Embryonic facial prominence (tissue), 1 donor: Measurements from ENCODE around the gene SEPTIN2.
"Not testable (repeated sequence)": the region's sequence is repeated elsewhere in the genome, so short reads cannot be mapped to it uniquely, and the experiment has no call there.

ENCODE experiments used
- DNase-seq: peaks from one replicate; pipeline ENCODE4 v3.0.0-alpha.2; 2016; ENCODE audit errors: extremely low spot score

The SEPTIN2 gene

GRCh38 chr2:241313543-241314095 lies 2.1 kb upstream of the SEPTIN2 start:
- DNase-seq = no peak

DNA sequence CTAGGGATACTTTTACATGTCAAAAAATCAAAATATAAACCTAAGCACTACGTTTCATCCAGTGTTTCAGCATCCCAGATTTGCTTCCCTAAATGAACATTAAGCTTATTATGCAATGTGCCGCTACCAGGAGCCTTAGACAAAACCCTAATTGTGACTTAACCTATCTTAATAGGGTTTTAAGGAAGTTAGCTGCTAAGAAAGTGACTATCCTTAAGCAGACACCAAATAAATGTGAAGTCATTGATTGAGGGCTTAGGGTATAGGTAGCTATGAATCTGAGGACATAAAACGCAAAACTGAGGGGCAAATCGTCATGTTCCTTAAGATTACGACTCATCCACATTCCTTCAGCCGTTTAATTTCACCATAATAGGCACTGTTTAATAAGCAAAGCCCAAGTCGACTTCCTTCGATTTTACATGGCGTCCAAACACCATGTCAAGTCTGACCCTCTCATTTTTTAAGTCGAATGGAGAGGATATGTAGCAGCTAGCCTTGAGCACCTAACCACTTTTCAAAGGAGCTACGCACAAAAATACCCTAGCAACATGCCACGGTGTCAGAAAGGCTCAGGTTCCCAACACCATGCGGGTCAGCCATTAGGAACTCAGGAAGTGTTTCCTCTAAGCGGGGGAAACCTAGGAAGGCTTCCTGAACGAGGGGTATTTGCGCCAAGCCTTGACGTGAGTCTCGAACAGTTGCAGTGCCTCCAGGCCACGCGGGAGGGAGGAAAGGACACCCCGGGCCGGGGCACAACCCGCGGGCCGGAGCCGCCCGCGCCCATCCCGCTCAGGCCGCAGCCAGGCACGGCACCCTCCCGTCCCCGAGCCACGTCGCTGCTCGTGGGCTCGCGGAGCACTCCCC lies 1.3 kb upstream of the SEPTIN2 start:
- no peak for DNase-seq

GRCh38 chr2:241315093-241315878 lies 439 bp upstream of the SEPTIN2 start, which contains the start of gene HDLBP:
HDLBP (minus strand) TSS chr2:241315672; CDS start chr2:241266869, 48,803 bp downstream.
- DNase-seq = peak; percentile 99

DNA sequence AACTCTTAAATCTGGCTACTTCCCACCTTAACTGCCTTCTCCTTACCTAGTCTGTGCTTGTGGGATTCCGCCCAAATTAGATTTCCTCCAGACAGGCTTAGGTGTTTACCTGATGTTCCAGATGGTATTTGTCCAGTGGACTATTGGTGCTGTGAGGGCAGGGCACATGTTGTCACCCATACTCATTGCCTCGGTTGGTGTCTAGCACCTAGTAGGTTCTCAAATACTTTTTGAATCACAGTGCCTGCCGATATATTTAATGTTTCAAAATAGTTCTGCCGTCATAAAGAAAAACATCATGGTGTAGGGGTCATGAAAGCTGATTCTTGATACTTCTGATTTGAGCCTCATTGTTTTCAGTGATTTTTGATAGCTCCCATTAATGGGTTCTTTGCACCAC lies 1.1 kb downstream of the SEPTIN2 start:
- DNase-seq = no peak

GRCh38 chr2:241317391-241317790 lies 1.7 kb downstream of the SEPTIN2 start:
- no peak for DNase-seq

DNA sequence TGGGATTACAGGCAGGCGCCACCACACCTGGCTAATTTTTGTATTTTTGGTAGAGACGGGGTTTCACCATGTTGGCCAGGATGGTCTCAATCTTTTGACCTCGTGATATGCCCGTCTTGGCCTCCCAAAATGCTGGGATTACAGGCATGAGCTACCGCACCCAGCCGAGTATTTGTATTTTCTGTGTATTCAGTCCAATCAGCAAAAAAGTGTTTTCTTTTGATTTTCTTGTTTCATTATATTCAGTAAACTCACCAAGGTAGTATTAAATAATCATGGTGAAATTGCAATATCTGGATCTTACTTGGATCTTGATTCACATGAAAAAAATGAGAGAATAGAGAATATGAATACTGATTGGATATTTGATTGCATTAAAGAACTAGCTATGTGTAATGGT lies 3.1 kb downstream of the SEPTIN2 start:
- not testable (repeated sequence) for DNase-seq

DNA sequence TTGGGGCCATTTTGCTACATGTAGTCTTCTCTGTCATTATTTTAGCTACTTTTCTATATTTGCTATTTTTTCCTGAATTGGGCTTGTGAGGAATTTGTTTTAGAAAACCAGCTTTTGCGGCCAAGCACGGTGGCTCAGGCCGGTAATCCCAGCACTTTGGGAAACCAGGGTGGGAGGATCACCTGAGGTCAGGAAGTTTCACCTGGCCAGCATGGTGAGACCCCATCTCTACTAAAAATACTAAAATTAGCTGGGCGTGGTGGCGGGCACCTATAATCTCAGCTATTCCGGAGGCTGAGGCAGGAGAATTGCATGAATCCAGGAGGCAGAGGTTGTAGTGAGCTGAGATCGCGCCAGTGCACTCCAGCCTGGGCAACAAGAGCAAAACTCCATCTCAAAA lies 4.7 kb downstream of the SEPTIN2 start:
- no peak for DNase-seq

GRCh38 chr2:241321033-241321432 lies 5.3 kb downstream of the SEPTIN2 start:
- no peak for DNase-seq

GRCh38 chr2:241321886-241322285 lies 6.2 kb downstream of the SEPTIN2 start:
- no peak for DNase-seq

DNA sequence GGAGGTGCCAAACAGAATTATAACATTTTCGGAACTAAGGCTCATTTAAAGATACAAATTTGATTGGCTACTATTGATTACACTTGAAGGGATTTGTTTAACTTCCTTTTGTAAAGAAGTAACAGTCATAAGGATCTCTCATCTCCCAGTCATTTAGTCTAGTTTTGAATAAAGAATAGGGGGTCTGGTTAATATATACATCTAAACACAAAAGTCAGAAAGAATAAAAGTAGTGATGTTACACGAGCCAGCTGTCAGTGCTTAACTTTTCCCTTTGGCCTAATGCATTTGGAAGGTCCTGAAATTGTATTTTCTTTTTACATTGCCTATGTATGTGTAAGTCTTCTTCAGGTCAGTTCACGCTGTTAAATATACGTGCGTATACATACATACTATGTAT lies 8.1 kb downstream of the SEPTIN2 start:
- no peak for DNase-seq

DNA sequence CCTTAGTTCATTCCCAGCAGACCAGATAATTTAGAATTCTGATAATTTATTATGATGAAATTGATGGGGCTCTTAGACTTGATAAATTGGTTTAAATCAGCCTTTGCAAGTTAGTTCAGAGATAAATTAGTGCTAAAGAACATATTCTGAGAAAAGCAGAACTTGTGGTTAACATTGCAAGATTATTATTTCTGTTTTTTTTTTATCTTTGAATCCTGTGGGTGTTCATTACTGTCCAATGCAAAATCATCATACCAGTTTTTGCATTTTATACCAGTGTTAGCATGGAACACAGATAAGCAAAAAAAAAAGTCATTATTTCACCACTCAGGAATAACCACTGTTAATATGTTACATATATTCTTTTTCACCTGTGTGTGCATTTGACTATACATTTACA lies 9.1 kb downstream of the SEPTIN2 start:
- no peak for DNase-seq

- DNase-seq = no peak
These were observed 9.5 kb downstream of the SEPTIN2 start for GRCh38 chr2:241325257-241325656.

DNA sequence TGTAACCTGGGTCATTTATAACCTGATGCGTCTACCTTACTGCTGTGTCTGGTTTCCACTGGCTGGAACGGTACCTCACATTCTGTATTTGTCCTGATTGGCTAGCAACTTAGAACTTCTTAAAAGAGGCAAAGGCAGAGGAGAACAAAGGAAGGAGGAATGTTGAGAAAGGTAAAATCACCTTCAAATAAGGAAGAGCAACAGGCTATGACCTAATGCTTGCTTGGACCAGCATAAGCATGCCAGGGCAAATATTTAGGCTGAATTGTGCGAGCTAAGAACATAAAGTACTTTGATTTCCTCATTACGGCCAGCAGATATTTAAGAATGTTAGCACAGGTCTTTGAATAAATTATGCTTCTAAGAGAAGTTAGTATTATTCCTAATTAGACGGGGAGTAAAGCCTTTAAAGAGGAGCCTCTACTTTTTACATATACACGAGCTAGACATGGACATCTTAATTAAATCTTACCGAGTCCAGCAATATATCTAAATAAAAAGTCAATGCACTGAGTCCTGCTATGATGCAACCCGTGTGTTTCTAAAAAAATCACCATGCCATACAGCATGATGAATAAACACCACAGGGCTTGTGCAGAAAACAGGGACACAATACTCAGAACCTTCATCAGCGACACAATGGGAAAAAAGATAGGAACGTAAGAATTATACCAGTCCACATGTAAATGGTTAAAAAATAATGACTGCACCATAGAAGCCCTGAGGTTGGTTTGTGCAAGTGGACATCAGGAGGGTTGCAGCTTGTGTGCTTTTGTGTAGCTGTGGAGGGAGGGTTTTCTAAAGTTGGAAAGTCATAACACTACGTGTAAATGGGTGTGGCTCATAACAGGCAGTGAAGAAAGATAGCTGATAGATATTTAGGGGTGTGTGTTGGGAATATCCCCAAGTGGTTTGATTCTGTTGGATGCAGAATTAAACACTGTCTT lies 14.2 kb downstream of the SEPTIN2 start:
- no peak for DNase-seq

- DNase-seq = no peak
These were observed 14.9 kb downstream of the SEPTIN2 start for GRCh38 chr2:241330616-241330981.

- DNase-seq = no peak
These were observed 19.1 kb downstream of the SEPTIN2 start for GRCh38 chr2:241334813-241335212.

DNA sequence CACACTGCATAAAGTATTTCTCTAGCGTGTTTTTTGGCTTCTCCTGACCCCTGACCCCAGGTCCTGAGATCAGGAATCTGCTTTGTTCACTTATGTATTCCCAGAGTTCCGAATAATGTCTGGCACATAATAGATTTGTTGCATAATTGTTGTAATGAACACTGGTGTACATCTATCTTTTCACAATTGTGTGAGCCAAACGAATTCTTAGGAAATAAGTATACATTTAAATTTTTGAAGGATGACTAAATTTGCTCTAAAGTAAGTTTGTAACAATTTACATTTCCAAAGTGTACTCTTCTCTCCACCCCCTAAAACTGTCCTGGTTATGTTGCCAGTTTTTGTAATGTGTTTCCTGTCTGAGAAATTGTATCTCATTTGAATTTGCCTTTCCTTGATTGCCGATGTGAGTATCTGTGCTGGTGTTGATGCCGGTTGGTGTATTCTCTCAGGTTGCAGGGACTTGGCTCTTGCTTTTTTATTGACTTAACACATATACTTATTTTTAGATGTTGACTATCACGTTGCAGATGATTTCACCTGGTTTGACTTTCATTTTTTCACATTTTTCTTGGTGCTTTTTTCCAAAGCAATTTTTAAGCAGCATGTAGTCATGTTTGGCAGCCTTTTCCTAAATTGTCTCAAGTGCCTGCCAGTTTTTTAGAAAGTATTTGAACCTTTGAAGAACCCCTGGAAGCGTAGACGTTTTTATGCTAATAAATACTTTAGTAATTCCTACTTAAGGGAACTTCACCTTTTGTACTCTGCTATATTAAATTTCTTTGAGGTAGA lies 24.3 kb downstream of the SEPTIN2 start:
- DNase-seq = no peak

DNA sequence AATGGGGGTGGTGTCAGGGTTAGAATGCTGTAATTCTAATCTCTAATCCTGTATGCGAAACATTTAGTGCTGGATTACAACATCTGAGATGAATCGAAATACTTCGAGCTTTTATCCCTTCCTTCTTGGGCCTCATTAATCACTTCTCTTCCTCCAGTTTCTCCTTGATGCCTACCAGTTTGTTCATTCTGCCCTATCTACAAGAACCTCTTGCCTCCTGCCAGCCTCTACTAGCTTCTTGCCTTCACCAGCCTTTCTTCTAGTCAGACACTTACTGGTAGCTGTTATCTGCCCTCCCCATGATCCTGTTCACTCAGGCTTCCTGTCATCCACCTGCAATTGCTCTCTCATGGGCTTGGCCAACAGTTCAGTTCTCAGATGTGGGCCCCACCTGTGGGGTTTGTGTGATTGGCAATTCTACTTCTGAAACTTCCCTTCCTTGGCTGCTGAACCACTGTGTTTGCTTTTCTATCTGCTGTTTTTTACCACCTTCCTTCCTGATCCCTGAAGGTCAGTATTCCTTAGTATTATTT lies 25.0 kb downstream of the SEPTIN2 start:
- DNase-seq = no peak

DNA sequence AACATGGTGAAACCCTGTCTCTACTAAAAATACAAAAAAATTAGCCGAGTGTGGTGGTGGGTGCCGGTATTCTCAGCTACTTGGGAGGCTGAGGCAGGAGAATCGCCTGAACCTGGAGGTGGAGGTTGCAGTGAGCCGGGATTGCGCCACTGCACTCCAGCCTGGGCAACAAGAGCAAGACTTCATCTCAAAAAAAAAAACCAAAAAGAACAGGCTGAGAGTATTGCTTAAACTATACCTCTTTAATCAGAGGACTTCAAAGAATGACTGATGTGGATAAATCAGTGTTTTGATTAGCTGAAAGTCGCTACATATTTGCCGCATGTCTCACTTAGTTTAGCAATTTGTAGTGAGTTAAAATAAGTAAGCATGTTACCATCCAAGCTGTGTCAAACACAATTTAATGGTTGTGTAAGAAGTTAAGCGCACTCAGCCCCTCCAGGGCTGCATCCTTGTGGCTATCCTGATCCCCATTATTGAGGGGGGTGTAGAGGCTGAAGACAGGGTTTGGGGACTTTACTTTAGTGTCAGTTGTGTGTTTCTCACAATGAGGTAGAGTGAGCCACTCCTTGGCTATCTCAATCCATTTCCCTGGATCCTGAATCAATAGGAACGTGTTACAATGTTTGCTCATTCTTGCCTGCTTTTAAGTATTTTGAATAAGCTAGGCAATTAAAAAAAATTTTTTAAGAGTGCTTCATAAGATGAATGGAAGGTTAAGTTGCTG lies 29.4 kb downstream of the SEPTIN2 start:
- no peak for DNase-seq

DNA sequence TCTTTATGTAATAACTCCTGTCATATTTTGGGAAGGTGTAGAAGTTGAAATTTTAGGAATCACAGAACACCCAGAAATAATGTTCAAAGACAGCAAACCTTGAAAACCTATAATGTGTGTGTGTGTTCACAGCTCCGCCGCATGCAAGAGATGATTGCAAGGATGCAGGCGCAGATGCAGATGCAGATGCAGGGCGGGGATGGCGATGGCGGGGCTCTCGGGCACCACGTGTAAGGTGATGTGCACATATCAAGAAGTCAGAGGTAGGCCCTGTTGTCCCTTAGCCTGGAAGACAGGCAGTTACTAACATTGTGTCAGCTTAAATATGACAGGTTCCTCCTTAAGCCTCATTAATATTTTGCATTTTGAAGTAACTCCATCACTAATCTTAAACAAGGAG lies 34.2 kb downstream of the SEPTIN2 start:
- no peak for DNase-seq

DNA sequence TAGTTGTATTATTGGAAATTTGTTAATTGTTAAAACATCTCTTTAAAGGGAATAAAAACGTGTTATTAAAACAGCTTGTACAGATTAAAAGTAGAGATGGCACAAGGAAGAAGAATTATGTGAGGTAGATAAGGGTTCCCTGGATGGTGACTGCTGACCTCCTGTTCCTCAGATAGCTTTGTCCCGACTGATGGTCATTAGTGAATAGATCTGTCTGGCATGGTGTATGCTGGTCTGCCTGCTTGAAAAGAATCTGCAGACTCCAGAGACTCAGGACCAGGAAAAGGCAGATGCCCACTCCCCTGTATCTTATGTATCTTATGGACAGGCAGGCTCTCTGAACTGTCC lies 34.8 kb downstream of the SEPTIN2 start:
- DNase-seq = no peak
